Measurements from ENCODE around the gene MYO10.

- TF ChIP-seq CTCF (IDR thresholded peaks at IDR 0.05) = no peak
- no peak for TF ChIP-seq POLR2AphosphoS5 (IDR thresholded peaks at IDR 0.05)
- TF ChIP-seq POLR2A (IDR thresholded peaks at IDR 0.05) = no peak
- TF ChIP-seq EP300 (IDR thresholded peaks at IDR 0.05) = no peak
These were observed 128.6 kb downstream of the MYO10 start for GRCh38 chr5:16807547-16807864.

Data from upper lobe of left lung (tissue), 4 donors.